NCI-H2196 (cell line): ENCODE data around the gene NEDD1.

Experiments used
- DNase-seq: peaks from one replicate; lab custom pipeline; 2025; ENCODE audit not compliant: unreplicated experiment; lab: John Stamatoyannopoulos, UW

Gene NEDD1

DNA sequence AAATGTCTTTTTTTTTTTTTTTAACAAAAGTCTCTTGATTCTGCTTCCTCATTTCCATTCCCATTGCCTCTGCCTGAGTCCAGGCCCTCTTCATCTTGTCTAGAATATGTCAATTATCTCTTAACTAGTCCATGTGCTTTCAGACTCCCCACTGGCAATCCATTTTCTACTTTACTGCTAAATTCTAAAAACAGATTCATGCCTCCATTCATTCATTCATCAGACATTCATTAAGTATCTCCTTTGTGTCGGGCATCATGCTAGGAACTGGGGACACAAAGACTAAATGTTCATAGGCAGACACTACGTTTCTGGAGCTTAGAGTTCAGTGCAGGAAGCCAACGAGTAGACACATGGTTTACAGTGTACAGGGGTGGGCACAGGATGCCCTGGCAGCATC, 9.6 kb upstream of the NEDD1 start:
- no peak for DNase-seq

DNA sequence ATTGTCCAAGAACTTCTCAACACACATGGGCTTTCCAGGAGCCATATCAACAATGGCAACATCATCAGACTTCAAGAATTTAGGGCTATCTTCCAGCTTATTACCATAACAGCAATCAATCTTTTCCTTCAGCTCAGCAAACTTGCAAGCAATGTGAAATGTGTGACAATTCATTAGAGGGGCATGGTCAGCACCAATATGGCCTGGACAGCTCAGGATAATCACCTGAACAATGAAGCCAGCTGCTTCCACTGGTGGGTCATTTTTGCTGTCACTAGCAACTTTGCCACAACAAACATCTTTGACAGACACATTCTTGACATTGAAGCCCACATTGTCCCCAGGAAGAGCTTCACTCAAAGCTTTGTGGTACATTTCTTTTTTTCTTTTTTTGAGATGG, 5.9 kb upstream of the NEDD1 start:
- DNase-seq = no peak

DNA sequence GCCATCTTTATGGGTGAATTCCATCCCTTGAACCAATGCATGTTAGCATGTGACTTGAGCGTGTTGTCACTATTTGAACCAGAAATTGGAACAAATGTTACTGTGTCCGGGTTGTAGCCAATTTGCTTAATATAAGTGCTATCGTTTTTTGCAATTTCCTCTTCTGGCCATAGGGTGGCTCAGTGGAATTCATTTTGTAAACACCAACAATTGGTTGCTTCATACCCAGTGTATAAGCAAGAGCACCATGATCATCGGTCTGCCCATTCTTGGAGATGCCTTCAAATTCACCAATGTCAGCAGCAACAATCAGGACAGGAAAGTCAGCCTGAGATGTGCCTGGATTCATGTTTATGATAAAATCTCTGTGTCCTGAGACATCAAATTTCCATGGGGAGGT, 5.0 kb upstream of the NEDD1 start:
- DNase-seq = no peak

DNA sequence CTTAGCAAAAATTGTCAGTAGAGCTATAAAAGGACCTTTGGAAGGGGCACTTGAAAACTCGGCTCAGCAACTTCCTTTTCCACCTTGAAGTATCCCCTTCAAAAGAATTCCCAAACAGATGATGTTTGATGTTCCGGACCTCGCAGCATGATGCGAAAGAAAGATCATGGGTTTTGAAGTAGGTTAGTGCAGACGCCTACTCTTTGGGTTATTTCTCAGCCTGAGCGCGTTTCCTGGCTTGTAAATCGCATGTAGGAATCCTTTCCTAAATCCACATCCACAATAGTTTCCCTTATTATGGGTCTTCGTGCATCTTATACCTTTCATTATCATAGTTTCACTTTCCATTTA, 584 bp upstream of the NEDD1 start:
- no peak for DNase-seq

DNA sequence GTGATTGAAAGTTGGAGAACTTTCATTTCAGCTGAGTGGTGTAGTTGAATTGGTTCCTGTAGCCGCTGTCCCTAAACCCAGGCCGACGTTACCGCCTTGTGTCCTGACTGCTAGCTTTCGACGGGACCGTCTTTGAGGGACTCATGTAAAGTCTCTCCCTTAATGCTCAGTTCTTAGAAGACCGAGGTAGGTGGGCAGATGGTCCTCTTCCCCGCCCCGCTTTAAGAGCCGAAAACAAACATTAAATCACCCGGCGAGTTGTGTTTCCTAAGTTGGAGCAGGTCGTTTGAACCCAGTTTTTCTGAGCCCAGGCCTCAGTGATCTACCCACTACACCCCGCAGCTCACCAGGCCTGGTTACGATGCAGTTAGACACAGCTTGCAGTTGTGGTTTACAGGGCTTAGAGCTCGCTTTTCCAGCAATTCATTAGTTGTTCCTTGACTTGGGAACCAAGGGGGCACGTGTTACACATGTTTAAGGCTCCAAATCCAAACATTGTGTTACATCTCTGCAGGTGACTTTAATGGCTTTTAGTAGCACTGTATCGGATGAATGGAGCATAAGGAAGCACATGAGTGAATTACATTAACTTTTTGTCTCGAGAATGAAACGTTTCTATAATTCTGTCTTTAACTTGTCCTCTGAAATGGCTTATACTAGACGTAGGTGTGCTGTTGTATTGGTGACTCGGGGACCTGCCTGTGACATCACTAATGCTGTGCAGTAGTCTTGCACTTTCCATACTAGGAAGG, 790 bp downstream of the NEDD1 start:
- DNase-seq = peak; percentile 7

DNA sequence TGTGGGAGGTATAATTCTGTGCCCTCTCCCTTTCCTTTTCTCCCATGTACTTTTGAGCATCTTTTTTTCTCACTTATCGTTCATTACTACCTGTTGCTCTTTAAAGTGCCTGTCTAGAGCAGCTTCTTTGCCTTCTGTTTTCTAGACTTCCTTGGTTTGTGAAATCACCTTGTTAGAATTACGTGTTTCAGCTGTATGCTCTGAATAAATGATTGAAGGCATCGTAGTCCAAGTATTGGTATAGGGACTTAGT, 1.3 kb downstream of the NEDD1 start:
- no peak for DNase-seq

DNA sequence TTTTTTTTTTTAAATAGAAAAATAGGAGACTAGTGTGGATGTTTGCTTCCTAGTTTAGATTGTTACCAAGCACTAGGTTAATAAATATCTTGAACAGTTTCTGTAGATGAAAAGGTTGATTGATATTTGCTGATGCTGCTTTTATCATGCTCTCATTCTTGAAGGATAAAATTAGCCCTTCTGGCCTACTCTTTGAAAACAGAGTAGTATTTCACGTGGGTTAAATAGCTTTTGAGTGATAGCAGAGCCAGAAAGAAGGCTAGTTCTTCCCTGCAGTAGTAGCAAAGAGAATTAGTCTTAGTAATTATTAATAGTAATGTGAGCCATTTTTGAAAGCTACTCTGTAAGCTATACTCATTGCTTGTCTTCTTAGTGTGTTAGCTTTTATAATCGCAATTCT, 5.2 kb downstream of the NEDD1 start:
- no peak for DNase-seq

DNA sequence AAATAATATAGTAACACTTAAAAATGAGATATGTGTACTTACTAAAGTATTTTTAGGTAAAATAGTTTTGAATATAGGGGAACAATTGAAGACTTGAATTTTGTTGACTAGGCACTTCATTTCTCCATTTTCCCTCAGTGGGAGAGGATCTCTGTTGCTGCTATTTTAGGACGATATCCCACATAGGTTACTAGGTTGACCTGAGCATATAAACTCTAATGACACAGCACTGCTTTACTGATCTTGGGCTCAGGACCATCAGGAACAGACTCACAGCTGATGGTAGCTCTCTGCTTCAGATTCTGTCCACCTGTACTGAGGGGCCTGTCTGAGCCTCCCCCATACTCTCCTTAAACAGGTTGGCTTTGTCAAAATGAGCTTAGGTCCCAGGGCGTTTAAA, 5.9 kb downstream of the NEDD1 start:
- no peak for DNase-seq

DNA sequence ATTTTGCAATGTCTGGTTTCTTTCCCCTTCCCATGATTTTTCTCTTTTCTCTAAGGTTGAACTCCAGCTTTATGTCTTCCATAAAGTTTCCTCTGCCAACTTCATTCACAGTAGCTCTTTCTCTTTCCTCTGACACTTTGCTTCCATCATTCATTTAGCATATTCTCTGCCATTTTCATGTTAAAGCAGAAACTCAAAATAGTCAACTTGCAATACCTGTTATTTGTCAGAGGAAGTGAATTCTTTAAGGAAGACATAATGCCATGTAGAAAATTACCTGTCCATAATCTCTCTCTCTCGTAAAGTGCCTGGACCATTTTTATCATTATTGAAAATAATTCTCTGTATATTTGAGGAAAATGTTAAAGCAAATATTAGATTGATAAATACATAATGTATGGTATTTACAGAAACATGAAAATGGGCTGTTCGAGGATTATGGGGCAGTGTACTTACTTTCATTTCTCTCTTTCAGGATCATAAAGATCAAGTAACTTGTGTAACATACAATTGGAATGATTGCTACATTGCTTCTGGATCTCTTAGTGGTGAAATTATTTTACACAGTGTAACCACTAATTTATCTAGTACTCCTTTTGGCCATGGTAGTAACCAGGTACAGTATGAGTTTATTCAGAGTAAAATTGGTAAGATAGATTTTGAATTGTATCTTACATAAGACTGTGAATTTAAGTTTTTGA, 12.6 kb downstream of the NEDD1 start:
- DNase-seq = no peak

DNA sequence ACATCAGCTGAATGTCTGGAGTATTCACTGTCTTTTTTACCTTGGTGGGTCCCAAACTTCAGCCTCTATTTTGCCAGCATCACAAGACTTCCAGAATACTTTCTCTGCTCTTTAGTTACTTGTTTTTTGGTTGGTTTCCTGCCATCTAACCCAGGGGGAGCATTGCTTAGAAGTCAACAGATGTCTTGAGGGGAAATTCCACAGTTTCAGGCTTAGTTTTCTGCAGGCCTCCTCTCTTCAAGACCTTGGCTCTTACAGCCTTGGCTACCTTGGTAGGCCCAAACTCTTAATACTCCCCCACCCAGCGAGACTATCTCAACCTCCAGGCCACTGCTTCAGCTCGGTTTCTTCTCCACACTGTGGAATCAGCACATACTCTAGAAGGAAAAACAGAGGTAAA, 41.7 kb downstream of the NEDD1 start:
- no peak for DNase-seq

DNA sequence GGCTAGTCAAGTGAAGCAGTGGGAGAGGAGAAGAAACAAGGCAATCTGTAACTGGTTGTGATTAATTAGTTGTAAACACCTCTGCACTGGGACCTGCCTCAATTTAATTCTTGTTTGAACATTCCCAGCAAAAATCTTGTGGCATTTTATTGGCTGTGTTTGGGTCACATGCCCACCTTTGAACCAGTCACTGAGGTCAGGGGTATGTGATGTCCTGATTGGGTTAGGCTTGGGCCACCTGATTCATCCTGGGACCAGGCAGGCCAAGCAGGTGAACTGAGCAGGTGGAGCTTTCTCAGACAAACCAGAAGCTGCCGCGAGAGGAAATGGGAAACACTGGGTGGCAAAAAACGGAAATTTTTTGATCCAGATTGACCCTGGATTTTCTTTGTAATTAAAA, 72.5 kb downstream of the NEDD1 start:
- no peak for DNase-seq

DNA sequence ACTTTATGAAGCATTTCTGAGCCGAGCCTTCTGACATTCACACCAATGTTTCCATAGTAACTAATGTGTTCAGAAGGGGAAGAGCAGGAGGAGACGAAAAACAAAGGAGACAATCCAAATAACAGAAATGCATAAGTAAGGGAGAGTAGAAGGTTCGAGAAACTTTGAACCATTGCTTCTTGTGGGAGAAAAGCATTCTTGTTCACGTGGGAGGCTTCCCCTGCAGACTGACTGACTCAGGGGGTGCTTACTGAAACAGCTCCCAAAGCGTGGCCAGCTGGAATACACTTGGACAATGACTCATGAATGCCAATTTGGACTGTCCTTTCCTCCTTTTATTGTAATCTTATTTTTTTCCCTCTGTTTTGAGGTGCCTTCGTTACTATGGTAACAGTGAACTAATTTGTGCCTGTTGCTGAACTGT, 73.9 kb downstream of the NEDD1 start:
- DNase-seq = no peak

DNA sequence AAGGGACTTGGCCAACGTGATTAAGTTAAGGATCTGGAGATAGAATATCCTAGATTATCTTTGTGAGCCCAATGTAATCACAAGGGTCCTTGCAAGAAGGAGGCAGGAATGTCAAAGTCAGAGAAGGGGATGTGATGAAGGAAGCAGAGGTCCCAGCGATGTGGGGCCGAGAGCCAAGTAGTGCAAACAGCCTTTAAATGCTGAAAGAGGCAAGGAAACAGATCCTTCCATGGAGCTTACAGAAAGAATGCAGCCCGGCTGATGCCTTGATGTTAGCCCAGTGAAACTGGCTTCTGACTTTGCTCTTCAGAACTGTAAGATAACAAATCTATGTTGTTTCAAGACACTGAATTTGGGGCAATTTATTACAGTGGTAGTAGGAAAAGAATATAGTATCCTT, 74.9 kb downstream of the NEDD1 start:
- DNase-seq = no peak

DNA sequence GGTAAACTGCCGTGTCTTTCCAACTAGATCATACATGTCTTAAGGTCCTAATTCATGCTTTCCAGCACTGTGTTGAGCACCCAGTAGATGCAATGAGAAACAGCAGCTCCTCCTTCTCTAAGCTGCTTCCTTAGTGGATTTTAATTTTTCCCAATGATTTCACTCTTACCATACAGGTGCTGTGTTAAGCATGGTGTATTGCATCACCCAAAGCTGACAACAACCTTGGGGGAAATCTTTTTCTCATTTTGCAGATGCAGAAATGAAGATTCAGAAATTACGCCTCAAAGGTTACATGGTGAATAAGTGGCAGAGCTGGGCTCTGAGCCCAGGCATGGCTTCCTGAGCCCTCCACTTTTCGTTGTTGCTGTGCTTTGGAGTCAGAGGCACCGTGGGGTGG, 75.6 kb downstream of the NEDD1 start:
- DNase-seq = no peak

DNA sequence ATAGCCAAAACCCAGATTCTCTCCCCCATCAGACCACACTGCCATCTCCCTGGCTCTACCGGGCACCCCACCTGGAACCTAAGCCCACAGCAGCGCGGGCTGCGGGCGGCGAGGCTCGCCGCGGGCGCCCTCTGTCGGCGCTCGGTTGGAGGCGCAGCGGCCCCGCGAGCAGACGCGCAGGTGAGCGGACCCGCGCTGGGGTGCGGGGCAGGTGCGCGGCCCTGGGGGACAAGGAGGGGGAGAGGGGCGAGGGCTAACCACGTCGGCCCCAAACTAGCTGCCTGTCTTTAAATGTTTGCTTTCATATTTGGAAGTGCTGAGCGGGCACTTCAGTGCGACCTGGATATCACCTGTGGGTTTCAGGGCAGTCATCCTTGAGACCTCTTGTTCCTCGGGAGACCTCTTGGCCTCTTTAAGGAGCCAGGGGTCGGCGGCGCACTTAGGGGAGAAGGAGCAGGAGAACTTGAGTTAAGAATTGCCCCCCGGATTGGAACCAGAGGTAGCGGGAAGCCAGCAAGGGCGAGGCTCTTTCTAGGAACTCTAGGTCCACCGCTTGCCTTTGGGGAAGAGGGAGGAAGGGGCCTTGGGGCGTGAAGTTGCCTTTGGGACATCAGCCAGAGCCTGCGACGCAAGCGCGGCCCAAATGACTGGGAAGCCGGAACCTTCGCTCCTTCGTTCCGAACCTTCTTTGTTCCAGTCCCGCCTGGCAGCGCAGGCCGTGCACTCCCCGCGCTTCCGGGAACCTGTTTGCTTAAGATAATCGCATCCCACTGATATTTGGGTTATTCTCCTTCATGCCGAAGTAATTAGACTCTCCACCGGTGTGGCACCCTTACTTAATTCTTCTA, 78.7 kb downstream of the NEDD1 start:
- peak; percentile 36 for DNase-seq

DNA sequence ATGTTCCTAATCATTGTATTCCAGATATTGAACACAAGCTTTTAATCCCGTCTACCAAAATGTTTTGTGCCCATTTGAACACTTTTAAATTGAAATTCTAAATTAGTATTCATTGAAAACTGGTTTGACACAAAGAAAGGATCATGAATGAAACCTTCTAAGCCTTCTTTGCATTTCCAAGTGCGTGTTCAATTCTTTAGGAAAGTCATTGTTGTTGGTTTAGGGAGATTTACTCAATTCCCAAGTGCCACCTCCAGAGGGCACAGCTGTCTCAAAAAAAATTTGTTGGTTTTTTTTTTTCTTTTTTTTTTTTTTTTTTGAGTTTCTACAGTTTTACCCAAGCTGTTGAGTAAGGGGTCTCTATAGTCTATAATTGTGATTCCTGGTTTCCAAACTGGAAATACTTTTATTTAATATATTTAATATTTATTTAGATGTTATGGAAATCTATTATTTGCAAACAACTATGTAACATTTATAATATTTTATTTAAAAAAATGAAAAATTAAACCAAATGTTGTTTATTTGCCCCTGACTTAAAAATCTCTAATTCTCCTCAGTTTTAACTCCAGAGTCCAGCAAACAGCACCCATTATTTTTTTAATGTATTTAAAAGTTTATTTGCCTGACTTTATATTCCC, 79.9 kb downstream of the NEDD1 start:
- peak; percentile 36 for DNase-seq

DNA sequence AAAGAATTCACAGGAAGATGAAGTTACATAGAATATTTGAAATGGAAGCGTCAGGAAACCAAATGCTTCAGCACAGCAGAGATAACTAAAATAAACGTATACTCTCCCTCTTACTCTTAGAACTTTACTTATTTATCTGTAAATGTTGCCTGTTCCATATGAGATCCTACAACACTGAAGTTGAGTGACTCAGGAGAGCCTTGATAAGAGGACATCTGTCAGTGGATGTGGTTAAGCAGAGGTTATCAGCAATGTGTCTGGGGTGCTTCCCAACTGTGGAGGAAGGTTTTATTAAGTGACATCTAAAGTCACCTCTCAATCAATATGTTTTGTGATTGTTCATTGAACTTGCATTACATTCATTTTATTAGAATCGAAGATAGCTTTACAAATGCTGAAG, 81.9 kb downstream of the NEDD1 start:
- DNase-seq = no peak

DNA sequence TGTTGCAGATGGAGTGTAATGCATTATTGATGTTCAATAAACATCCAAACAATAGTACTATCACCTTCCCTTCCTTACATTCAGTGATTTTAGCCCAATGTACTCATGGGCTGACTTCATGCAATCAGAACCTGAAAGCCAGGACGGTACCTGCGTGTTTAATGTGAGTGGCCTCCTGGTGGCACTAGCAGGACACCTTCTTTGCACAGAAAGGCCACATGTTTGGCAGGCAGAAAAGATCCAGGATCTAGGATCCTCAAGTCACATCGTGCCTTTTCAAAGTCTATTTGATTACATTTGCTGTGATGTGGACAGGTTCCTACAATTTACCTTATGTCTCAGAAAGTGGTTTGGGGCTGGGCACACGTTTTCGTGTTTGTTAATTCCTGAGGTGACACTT, 82.9 kb downstream of the NEDD1 start:
- DNase-seq = peak; percentile 66

DNA sequence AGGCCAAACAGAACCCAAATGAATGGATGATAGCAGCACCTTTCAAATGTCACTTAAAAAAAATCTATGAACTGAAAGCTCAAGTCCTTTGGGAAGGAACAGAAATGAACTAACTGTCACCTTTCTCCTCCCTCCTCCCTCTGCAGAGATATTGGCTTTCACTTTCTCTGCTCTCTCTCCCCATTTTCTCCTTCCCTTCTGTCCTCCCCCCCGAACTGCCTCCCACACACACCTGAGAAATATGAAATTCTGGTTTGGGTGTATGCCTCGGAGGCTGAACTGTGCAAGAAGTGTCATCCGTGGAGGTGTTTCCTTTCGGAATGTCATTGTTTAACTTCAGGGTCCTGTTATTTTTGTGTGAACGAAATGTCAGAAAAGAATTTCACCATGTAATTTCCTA, 87.8 kb downstream of the NEDD1 start:
- DNase-seq = no peak

DNA sequence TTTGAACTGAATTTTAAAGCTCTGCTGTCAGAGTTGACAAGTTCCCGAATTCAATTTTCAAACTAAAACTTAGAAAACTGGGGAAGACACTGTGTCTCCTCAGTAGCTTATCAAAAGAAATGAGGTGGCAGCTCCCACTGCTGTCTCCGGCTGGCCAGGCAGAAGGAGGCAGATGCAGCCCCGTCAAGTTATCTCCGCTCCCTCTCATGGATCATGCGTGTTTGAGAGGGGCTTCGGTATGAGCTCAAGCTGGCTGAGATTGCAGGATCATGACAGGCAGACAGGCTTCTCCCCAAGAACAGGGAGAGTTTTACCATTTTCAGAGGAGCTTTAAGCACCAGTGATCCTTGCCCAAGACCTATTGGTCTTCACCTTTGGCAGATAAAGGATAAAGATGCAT, 88.8 kb downstream of the NEDD1 start:
- DNase-seq = no peak

DNA sequence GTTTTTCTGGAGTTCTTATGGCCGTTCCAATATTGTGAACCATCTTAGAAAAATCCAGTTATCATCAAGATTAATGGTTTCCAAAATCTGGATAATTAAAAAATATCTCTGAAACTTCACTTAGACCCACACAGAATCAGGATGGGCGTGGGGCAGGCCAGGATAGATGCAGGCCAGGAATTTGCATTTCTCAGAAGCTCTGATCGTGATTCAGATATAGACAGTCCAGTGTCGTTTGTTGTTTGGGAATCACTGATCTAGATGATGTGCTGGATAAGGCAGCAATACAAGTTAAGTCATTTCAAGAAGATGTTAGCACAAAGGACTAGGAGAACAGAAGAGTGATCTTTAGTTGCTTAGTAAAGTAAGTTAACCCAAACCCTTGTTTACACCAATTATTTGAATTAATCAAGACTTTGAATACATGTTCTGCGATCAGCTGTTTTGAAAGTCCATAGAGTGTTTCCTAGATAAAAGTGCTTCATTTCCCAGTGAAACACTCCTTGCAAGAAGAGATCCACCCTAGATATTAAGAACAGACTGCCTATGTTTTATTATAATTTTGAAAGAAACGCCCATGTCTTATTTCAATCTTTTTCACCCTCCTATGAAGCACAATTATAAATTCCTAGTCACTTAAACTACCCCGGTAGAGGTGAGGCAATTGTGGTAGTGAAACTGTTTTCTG, 90.9 kb downstream of the NEDD1 start:
- DNase-seq = no peak
